ENCODE measurements around the gene CCDC70. TPM values are rescaled to one million over a fixed set of nuclear protein-coding genes. Genes with fewer than 3 reads are reported as not detected.

Gene CCDC70
- total RNA-seq, 6 donors from 2014 or later = not detected

GRCh38 chr13:51838240-51838846, 23.4 kb upstream of the CCDC70 start:
- ATAC-seq (ENCODE audit: low FRiP score in 2 of 2) = no peak
- WGBS, 2 donors = 93 to 94% methylated on average over 8 of the region's 8 CpGs

GRCh38 chr13:51839711-51840540, 21.8 kb upstream of the CCDC70 start:
- Histone ChIP-seq H3K4me1 (peaks cover under 1 to 3% (median 1%) of the 10 kb centered on the region in 4 donors), H3K9me3 (no peaks in the 10 kb centered on the region), H3K36me3 (no peaks in the 10 kb centered on the region), H3K4me3 (no peak overlapping the region), H3K27ac (no peak overlapping the region), H3K27me3 (no peaks in the 10 kb centered on the region)
- no peak for TF ChIP-seq POLR2AphosphoS5 (IDR thresholded peaks at IDR 0.05)
- no peak for TF ChIP-seq POLR2A (IDR thresholded peaks at IDR 0.05)
- no peak for TF ChIP-seq EP300 (IDR thresholded peaks at IDR 0.05)
- no peak for TF ChIP-seq CTCF (IDR thresholded peaks at IDR 0.05)
- 78 to 82% methylated on average over 6 to 10 of the region's 10 CpGs for WGBS, 2 donors
- no peak for DNase-seq
- ATAC-seq (ENCODE audit: low FRiP score in 2 of 2) = no peak

More at GRCh38 chr13:51838240-51838846, 23.4 kb upstream of the CCDC70 start:
- TF ChIP-seq EP300 (IDR thresholded peaks at IDR 0.05) (no peak), POLR2A (IDR thresholded peaks at IDR 0.05) (no peak), CTCF (IDR thresholded peaks at IDR 0.05) (no peak), POLR2AphosphoS5 (IDR thresholded peaks at IDR 0.05) (no peak)
- H3K4me1 ChIP-seq = no peaks in the 10 kb centered on the region
- H3K27ac ChIP-seq = peak overlapping the region in 3 of 4 donors; percentile 33 to 76 (median 69)
- DNase-seq = no peak
- no peaks in the 10 kb centered on the region for H3K9me3 ChIP-seq
- no peaks in the 10 kb centered on the region for H3K27me3 ChIP-seq
- H3K36me3 ChIP-seq = no peaks in the 10 kb centered on the region
- H3K4me3 ChIP-seq = no peak overlapping the region

GRCh38 chr13:51840917-51841316, 20.9 kb upstream of the CCDC70 start:
- no peaks in the 10 kb centered on the region for H3K27me3 ChIP-seq
- no peaks in the 10 kb centered on the region for H3K9me3 ChIP-seq
- ATAC-seq (ENCODE audit: low FRiP score in 2 of 2) (no peak), DNase-seq (no peak)
- 75 to 83% methylated on average over 5 to 6 of the region's 6 CpGs for WGBS, 2 donors
- no peak overlapping the region for H3K27ac ChIP-seq
- no peaks in the 10 kb centered on the region for H3K36me3 ChIP-seq
- TF ChIP-seq POLR2A (IDR thresholded peaks at IDR 0.05) (no peak), POLR2AphosphoS5 (IDR thresholded peaks at IDR 0.05) (no peak), EP300 (IDR thresholded peaks at IDR 0.05) (no peak), CTCF (IDR thresholded peaks at IDR 0.05) (no peak)
- no peak overlapping the region for H3K4me3 ChIP-seq
- H3K4me1 ChIP-seq = peaks cover 3 to 7% (median 5%) of the 10 kb centered on the region in 4 donors

DNA sequence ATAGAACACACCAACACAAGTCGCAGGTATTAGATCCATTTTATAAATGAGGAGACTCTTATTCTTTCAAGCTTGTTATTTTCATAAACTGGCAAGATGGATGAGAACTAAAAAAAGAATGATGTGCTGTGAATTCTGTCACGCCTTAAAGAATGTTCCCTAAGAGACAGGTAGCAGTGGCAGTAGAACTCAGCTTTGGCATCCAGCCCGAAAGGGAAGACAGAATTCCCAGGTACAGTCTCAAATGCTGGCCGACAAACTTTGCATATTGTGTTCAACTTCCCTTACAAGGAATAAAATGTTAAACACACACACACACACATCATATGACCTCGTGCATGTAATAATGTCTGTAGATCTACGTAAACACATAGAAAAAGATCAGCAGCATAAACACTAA, 20.0 kb upstream of the CCDC70 start:
- no peaks in the 10 kb centered on the region for H3K27me3 ChIP-seq
- peaks cover 3 to 7% (median 5%) of the 10 kb centered on the region in 4 donors for H3K4me1 ChIP-seq
- H3K9me3 ChIP-seq = no peaks in the 10 kb centered on the region
- no peak for TF ChIP-seq CTCF (IDR thresholded peaks at IDR 0.05)
- no peak for TF ChIP-seq EP300 (IDR thresholded peaks at IDR 0.05)
- no peak for TF ChIP-seq POLR2AphosphoS5 (IDR thresholded peaks at IDR 0.05)
- TF ChIP-seq POLR2A (IDR thresholded peaks at IDR 0.05) = no peak
- no peak overlapping the region for H3K4me3 ChIP-seq
- H3K36me3 ChIP-seq = no peaks in the 10 kb centered on the region
- 75 to 77% methylated on average over 6 of the region's 6 CpGs for WGBS, 2 donors
- no peak overlapping the region for H3K27ac ChIP-seq
- ATAC-seq (ENCODE audit: low FRiP score in 2 of 2) (no peak), DNase-seq (no peak)
